HepG2 (cell line): ENCODE measurements around the gene SLC25A23. TPM values are rescaled to one million over a fixed set of nuclear protein-coding genes. Genes with fewer than 3 reads are reported as not detected.

Experiments
- CREB1 ChIP-seq, 2 experiments: fragments of 450-650 bp in 1 of 2; IDR thresholded peaks; 2 replicates each; pipeline ENCODE4 v1.6.1; 2016 to 2017; ENCODE audit warnings: control low read depth in 1 of 2, mild to moderate bottlenecking in 1 of 2, missing compliant biosample characterization in 1 of 2, missing genetic modification characterization in 1 of 2
- EHMT2 ChIP-seq: fragments of 200-600 bp; sonication (generic); IDR thresholded peaks from 2 replicates; pipeline ENCODE4 v1.7.0; 2017; ENCODE audit warnings: antibody characterized with exemption, low read depth, low read length, borderline replicate concordance
- FOXP1 ChIP-seq, 2 experiments: fragments of 450-650 bp in 1 of 2; IDR thresholded peaks; 2 replicates each; pipeline ENCODE4 v1.6.1; 2017 to 2018; ENCODE audit warnings: antibody characterized with exemption in 1 of 2
- GATAD2A ChIP-seq: IDR thresholded peaks from 2 replicates; pipeline ENCODE4 v1.6.1; 2016
- GFI1 ChIP-seq: sonication (generic); formaldehyde crosslinking; IDR thresholded peaks from 2 replicates; pipeline ENCODE4 v1.5.0; 2020; ENCODE audit warnings: missing genetic modification reagents, mild to moderate bottlenecking, borderline replicate concordance
- HDAC1 ChIP-seq: sonication (generic); formaldehyde crosslinking; IDR thresholded peaks from 2 replicates; pipeline ENCODE4 v1.5.1; 2020; ENCODE audit warnings: mild to moderate bottlenecking, missing genetic modification reagents
- HNF4G ChIP-seq, 2 experiments: sonication (generic) in 1 of 2; formaldehyde crosslinking in 1 of 2; IDR thresholded peaks; 2 replicates each; pipeline versions ENCODE4 v1.4.0 to v1.6.1; 2011 to 2020; ENCODE audit warnings: borderline replicate concordance in 2 of 2, low read depth in 2 of 2, mild to moderate bottlenecking in 2 of 2, low read length in 1 of 2, missing genetic modification reagents in 1 of 2, moderate library complexity in 1 of 2
- MAZ ChIP-seq, 2 experiments: sonication (generic) in 1 of 2; formaldehyde crosslinking in 1 of 2; IDR thresholded peaks; 2 replicates each; pipeline versions ENCODE4 v1.5.0 to v1.6.1; 2012 to 2020; ENCODE audit warnings: low read depth in 2 of 2, mild to moderate bottlenecking in 2 of 2, borderline replicate concordance in 1 of 2, improper control_type of control experiment in 1 of 2, low read length in 1 of 2, missing genetic modification reagents in 1 of 2, moderate library complexity in 1 of 2
- MBNL3 ChIP-seq: fragments of 250-450 bp; sonication (Bioruptor Pico); conservative IDR thresholded peaks from 2 replicates; pipeline ENCODE4 v1.8.0; 2022; ENCODE audit warnings: mild to moderate bottlenecking, inconsistent platforms
- MYNN ChIP-seq: sonication (generic); formaldehyde crosslinking; IDR thresholded peaks from 2 replicates; pipeline ENCODE4 v1.4.0; 2020; ENCODE audit warnings: mild to moderate bottlenecking, low read depth, missing genetic modification reagents
- NR2C2 ChIP-seq: sonication (generic); formaldehyde crosslinking; IDR thresholded peaks from 2 replicates; pipeline ENCODE4 v1.4.0; 2020; ENCODE audit warnings: missing genetic modification reagents, mild to moderate bottlenecking, moderate library complexity, borderline replicate concordance
- NR2F6 ChIP-seq, 2 experiments: IDR thresholded peaks; 2 replicates each; pipeline ENCODE4 v1.6.1; 2016; ENCODE audit warnings: antibody characterized with exemption in 1 of 2, mild to moderate bottlenecking in 1 of 2
- PITX1 ChIP-seq: sonication (generic); formaldehyde crosslinking; IDR thresholded peaks from 2 replicates; pipeline ENCODE4 v1.5.1; 2020; ENCODE audit warnings: mild to moderate bottlenecking, missing genetic modification reagents
- RFXAP ChIP-seq: sonication (generic); formaldehyde crosslinking; IDR thresholded peaks from 2 replicates; pipeline ENCODE4 v1.4.0; 2020; ENCODE audit warnings: missing genetic modification reagents, borderline replicate concordance
- RXRB ChIP-seq: IDR thresholded peaks from 2 replicates; pipeline ENCODE4 v1.6.1; 2016; ENCODE audit warnings: borderline replicate concordance, missing genetic modification reagents, missing compliant biosample characterization
- TEAD3 ChIP-seq: optimal IDR thresholded peaks from 2 replicates; pipeline ENCODE3; 2016; ENCODE audit warnings: borderline replicate concordance
- XRCC5 ChIP-seq: fragments of 200-400 bp; formaldehyde crosslinking; optimal IDR thresholded peaks from 2 replicates; pipeline ENCODE3; 2017; ENCODE audit warnings: mild to moderate bottlenecking, low read length
- ZFY ChIP-seq: sonication (generic); formaldehyde crosslinking; IDR thresholded peaks from 2 replicates; pipeline ENCODE4 v1.4.0; 2020; ENCODE audit warnings: missing genetic modification reagents
- ZNF687 ChIP-seq: sonication (generic); formaldehyde crosslinking; IDR thresholded peaks from 2 replicates; pipeline ENCODE4 v1.5.1; 2020; ENCODE audit warnings: mild to moderate bottlenecking, missing genetic modification reagents, moderate library complexity
- ZNF746 ChIP-seq: sonication (generic); formaldehyde crosslinking; IDR thresholded peaks from 2 replicates; pipeline ENCODE4 v1.8.0; 2022; ENCODE audit warnings: mild to moderate bottlenecking, missing genetic modification reagents
- ZNF747 ChIP-seq: sonication (generic); formaldehyde crosslinking; IDR thresholded peaks from 2 replicates; pipeline ENCODE4 v1.8.1; 2023; ENCODE audit warnings: missing genetic modification reagents, mild to moderate bottlenecking, borderline replicate concordance
- ZSCAN5A ChIP-seq: sonication (generic); formaldehyde crosslinking; IDR thresholded peaks from 2 replicates; pipeline ENCODE4 v1.8.0; 2022; ENCODE audit warnings: mild to moderate bottlenecking, missing genetic modification reagents, borderline replicate concordance
- polyA plus RNA-seq, 8 experiments: library from polyadenylated mRNA; depleted of rRNA in 3 of 8; stranded (reverse) in 7 of 8; unstranded in 1 of 8; fragments of >200 nt; fragmentation: Illumina TruSeq in 4 of 8; extraction: Trizol in 4 of 8; gene quantifications; 2 replicates each; pipeline versions ENCODE4 v1.2.1 to v1.2.3, GENCODE V29; 2011 to 2016; ENCODE audit warnings: low read depth in 4 of 8, missing spikeins in 1 of 8, mixed read lengths in 1 of 8; ENCODE audit not compliant: insufficient read depth in 1 of 8
- total RNA-seq, 5 experiments: library from RNA; depleted of rRNA; stranded (reverse); fragments of >200 nt; fragmentation: Illumina TruSeq; extraction: Trizol; gene quantifications; 2 replicates each; pipeline ENCODE4 v1.2.3, GENCODE V29; 2016; ENCODE audit warnings: low read depth in 1 of 5

The SLC25A23 gene
- total and polyA plus RNA-seq, 2 of the 13 experiments (the other 11 are each of a cell fraction or from before 2014, with no cell fraction given): 12.4 to 15.2 TPM

- TF ChIP-seq MAZ (IDR thresholded peaks at IDR 0.05; ENCODE audit: borderline replicate concordance, low read depth, low read length): peak; percentile 39; the same call in 1 of the 2 replicates
- TF ChIP-seq MAZ (CRISPR knock-in tag; IDR thresholded peaks at IDR 0.05; ENCODE audit: low read depth): 0 out of 2 replicates have a peak, but pooled peaks have one; percentile 30
- peak; percentile 44 for TF ChIP-seq TEAD3 (CRISPR knock-in tag)
- no peak for TF ChIP-seq MBNL3 (CRISPR knock-in tag)
- peak; percentile 94 for TF ChIP-seq GFI1
- TF ChIP-seq XRCC5: peak; percentile 58
- peak; percentile 98 for TF ChIP-seq MYNN (CRISPR knock-in tag)
- TF ChIP-seq ZSCAN5A: 0 out of 2 replicates have a peak, but pooled peaks have one; percentile 19
- peak; percentile 65 for TF ChIP-seq ZNF687 (CRISPR knock-in tag)
- TF ChIP-seq FOXP1 (IDR thresholded peaks at IDR 0.05): no peak
- peak; percentile 19; the same call in 1 of the 2 replicates for TF ChIP-seq FOXP1 (CRISPR knock-in tag; IDR thresholded peaks at IDR 0.05)
- 0 out of 2 replicates have a peak, but pooled peaks have one; percentile 21 for TF ChIP-seq PITX1 (CRISPR knock-in tag)
- peak; percentile 94 for TF ChIP-seq NR2F6 (IDR thresholded peaks at IDR 0.05)
- TF ChIP-seq NR2F6 (CRISPR knock-in tag; IDR thresholded peaks at IDR 0.05): peak; percentile 85
- peak; percentile 95 for TF ChIP-seq RFXAP (CRISPR knock-in tag)
- TF ChIP-seq ZNF746 (CRISPR knock-in tag): no peak
- 0 out of 2 replicates have a peak, but pooled peaks have one; percentile 50 for TF ChIP-seq RXRB (CRISPR knock-in tag)
- TF ChIP-seq HDAC1 (CRISPR knock-in tag): 0 out of 2 replicates have a peak, but pooled peaks have one; percentile 10
- TF ChIP-seq ZNF747 (CRISPR knock-in tag): 0 out of 2 replicates have a peak, but pooled peaks have one; percentile 20
- peak; percentile 97 for TF ChIP-seq HNF4G (IDR thresholded peaks at IDR 0.05; ENCODE audit: borderline replicate concordance, low read depth, low read length)
- peak; percentile 88 for TF ChIP-seq HNF4G (CRISPR knock-in tag; IDR thresholded peaks at IDR 0.05; ENCODE audit: borderline replicate concordance, low read depth)
- peak; percentile 82 for TF ChIP-seq NR2C2 (CRISPR knock-in tag)
- no peak for TF ChIP-seq EHMT2
- TF ChIP-seq GATAD2A (CRISPR knock-in tag): no peak
- TF ChIP-seq CREB1 (IDR thresholded peaks at IDR 0.05): no peak
- peak; percentile 35; the same call in 1 of the 2 replicates for TF ChIP-seq CREB1 (CRISPR knock-in tag; IDR thresholded peaks at IDR 0.05)
- TF ChIP-seq ZFY: 0 out of 2 replicates have a peak, but pooled peaks have one; percentile 12
Measured at GRCh38 chr19:6402837-6403608, 56.6 kb downstream of the SLC25A23 start (continued).
